COLO829 (cell line): Measurements from ENCODE around the gene SLC25A24.
"Not testable (repeated sequence)": the region's sequence is repeated elsewhere in the genome, so short reads cannot be mapped to it uniquely, and the experiment has no call there.

Source experiments
- DNase-seq: peaks from one replicate; pipeline ENCODE4 v3.0.0; 2012; ENCODE audit warnings: low spot score

Gene SLC25A24

GRCh38 chr1:108199781-108200686 is at the start of gene SLC25A24:
SLC25A24 (minus strand) TSS chr1:108200343; CDS start chr1:108200138, 205 bp downstream.
- peak; percentile 54 for DNase-seq

- DNase-seq, result not testable (repeated sequence)
Measured at GRCh38 chr1:108243976-108244375, 43.8 kb upstream of the SLC25A24 start, which contains the start of gene NBPF4. NBPF4 (minus strand) TSS chr1:108244076; CDS start chr1:108243761, 315 bp downstream.

- not testable (repeated sequence) for DNase-seq
Measured at GRCh38 chr1:108239426-108239825, 39.3 kb upstream of the SLC25A24 start.

- DNase-seq, result not testable (repeated sequence)
Measured at GRCh38 chr1:108235308-108235707, 35.2 kb upstream of the SLC25A24 start.

GRCh38 chr1:108232183-108232582 is 32.0 kb upstream of the SLC25A24 start:
- not testable (repeated sequence) for DNase-seq

GRCh38 chr1:108229976-108230375 is 29.8 kb upstream of the SLC25A24 start:
- not testable (repeated sequence) for DNase-seq

- not testable (repeated sequence) for DNase-seq
Measured at GRCh38 chr1:108227772-108228171, 27.6 kb upstream of the SLC25A24 start.

- not testable (repeated sequence) for DNase-seq
Measured at GRCh38 chr1:108226855-108227254, 26.7 kb upstream of the SLC25A24 start.

GRCh38 chr1:108223226-108223625 is 23.1 kb upstream of the SLC25A24 start:
- not testable (repeated sequence) for DNase-seq

GRCh38 chr1:108217515-108218174 is 17.5 kb upstream of the SLC25A24 start:
- not testable (repeated sequence) for DNase-seq

- DNase-seq, result not testable (repeated sequence)
Measured at GRCh38 chr1:108217007-108217406, 16.9 kb upstream of the SLC25A24 start.

- not testable (repeated sequence) for DNase-seq
Measured at GRCh38 chr1:108216028-108216890, 16.1 kb upstream of the SLC25A24 start.

GRCh38 chr1:108214641-108215465 is 14.7 kb upstream of the SLC25A24 start:
- not testable (repeated sequence) for DNase-seq

- DNase-seq, result no peak
Measured at GRCh38 chr1:108211014-108211413, 10.9 kb upstream of the SLC25A24 start.

- no peak for DNase-seq
Measured at GRCh38 chr1:108209456-108210108, 9.4 kb upstream of the SLC25A24 start.

- DNase-seq, result no peak
Measured at GRCh38 chr1:108208724-108209446, 8.7 kb upstream of the SLC25A24 start.

GRCh38 chr1:108203582-108203981 is 3.4 kb upstream of the SLC25A24 start:
- DNase-seq, result not testable (repeated sequence)

- DNase-seq, result no peak
Measured at GRCh38 chr1:108201687-108202086, 1.5 kb upstream of the SLC25A24 start.

GRCh38 chr1:108200687-108201051 is 526 bp upstream of the SLC25A24 start:
- DNase-seq, result peak; percentile 53

GRCh38 chr1:108199201-108199691 is 897 bp downstream of the SLC25A24 start:
- DNase-seq, result peak; percentile 6
